HG03108 (cell line): Measurements from ENCODE around the gene UGT2B15.
A peak's percentile ranks its signal among the peaks of the same experiment; 100 is the strongest.
"Not testable (repeated sequence)": the region's sequence is repeated elsewhere in the genome, so short reads cannot be mapped to it uniquely, and the experiment has no call there.

Experiments
- ATAC-seq: cut with Tn5 transposase; IDR thresholded peaks from one replicate; pipeline ENCODE4 v1.9.1; 2021; ENCODE audit warnings: moderate library complexity; ENCODE audit not compliant: unreplicated experiment

Gene UGT2B15

DNA sequence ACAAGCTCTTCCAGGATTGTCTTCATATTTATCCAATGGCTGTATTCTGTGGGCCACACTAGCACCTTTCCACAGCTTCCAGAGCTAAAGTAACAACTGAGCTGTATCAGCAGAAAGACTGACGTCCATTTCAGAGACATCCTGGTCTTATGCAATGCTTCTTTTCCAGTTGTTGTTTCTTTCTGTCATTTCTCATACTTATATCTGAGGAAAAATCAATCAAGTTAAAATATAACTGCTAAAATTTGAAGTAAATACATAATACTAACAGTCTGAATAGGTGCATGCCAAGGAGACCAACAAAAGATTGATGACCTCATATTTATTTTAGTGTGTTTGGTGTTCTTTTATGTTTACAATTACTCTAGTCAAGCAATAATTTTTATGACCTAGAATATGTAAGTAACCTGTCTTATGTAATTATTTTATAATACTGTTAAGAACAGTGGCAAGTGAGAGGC is at the start of gene UGT2B15:
UGT2B15 (minus strand) TSS at position 174 of the 461 bp plus-strand sequence; CDS start at position 140, 34 bp downstream.
- ATAC-seq, result not testable (repeated sequence)

DNA sequence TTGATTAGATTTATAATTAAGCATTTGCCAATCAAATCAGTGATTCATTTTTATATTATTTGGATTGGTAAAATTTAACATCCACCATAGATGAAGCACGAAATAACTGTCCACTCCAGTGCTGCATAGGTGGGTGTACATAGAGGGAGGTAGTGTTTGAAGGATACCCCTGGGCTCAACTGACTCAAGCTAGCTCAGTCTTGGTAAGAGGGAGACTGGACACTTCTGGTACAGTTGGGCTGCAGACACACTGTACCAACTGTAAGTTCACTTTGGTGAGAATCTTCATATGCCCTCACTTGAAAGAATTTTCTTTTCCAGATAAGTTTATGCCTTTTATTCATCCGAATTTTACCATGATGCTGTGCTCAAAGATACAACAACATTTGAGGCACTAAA is 48.6 kb upstream of the UGT2B15 start:
- no peak for ATAC-seq

DNA sequence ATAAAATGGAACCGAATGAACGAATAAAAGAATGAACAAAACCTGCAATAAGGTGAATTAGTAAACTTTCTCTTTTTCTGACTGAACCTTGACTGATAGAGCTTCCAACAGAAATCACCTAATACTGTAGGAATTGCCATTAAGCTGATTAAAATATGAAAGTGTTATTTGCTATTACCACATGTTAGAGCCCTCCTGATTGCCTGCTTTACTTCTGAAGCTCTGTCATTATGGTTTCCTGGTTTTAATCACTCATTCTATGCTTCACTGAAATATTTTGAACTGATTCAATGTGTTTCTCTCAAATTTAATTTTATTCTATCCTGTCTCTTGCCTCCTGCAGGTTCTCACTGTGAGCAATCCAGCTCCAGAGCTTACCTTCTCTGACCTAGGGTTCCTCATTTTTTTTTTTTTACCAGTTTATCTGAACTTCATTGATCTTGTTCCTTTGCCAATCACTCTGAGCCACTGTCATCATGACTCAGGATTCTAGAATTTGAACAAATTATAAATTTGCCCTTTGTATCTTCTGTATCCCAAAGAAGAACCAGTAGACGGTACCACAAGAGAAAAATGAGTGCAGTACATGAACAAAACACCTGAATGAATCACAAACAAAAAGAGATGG is 48.1 kb upstream of the UGT2B15 start:
- ATAC-seq, result peak; percentile 32

DNA sequence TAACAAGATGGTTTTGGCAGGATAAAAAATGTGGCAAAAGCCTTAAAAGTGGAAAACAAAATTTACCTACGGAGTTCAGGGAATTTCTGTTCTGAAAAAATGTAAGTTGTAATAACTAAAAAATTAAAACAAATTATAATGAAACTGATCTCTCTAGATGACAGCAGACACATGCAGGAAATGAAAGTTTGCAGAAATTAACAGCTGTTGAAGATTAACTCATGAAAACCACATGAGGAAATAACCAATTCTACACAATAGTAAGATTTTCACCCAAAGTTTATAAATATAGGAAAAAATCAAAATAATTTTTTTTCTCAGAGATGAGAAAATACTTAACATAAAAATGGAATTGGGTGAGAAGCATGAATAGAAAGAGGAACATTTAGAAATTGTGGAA is 47.5 kb upstream of the UGT2B15 start:
- ATAC-seq, result peak; percentile 76

DNA sequence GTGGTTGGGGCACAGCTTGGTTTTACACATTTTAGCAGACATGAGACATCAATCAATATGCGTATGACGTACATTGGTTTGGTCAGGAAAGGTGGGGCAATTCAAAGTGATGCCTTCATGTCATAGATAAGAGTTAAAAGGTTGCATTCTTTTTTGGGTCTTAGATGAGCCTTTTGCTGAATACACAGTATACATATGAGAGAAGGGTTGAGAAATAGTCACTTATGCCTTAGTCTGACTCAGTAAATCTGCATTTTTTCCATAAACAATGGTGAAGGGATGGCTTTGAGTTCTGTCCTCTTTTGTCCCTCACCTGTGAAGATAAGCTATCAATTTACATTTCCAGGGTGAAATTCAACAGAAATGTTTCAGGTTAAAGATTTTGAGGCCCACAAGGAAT is 43.9 kb upstream of the UGT2B15 start:
- no peak for ATAC-seq

DNA sequence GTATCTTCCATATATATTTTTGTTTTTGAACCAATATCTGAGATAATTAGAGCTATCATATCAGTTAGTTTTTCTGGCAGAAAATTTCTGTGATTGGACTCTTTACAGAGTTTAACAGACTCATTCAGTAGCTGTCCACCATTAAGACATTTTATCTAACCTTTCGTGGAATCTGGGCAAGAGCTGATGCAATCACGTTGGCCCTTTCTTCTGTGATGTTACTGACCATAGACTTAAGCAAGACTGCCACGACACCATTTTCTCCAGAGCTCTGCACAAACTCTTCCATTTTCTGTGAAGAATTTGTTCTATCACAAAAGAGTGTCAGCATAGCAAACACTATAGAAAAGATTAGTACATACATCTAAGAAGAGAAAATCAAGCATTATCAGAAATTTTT is 41.8 kb upstream of the UGT2B15 start:
- no peak for ATAC-seq

DNA sequence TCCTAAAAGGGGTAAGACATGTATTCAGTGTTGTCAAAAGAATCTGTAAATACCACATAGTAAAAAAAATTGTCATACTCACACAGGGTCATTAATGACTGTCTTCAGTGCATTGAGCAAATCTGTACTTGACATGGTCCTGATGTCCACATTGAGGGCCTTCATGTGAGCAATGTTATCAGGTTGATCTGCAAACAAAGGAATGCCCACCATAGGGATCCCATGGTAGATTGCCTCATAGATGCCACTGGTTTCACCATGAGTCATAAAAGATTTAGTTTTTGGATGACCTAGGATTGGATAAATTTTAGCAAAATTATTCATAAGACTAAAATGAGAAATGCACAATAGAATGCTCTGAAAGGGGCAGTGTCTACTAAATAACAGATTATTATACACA is 38.1 kb upstream of the UGT2B15 start:
- ATAC-seq, result no peak

DNA sequence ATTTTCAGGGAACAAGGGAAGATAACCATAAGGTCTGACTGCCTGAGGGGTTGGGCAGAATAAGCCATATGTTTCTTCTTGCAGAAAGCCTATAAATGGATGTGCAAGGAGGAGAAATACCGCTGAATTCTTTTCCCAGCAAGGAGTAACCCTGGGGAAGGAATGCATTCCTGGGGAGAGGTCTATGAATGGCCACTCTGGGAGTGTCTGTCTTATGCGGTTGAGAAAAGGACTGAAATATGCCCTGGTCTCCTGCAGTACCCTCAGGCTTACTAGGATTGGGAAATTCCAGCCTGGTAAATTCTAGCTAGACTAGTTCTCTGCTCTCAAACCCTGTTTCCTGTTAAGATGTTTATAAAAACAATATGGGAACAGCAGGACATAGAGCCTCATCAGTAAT is 32.7 kb upstream of the UGT2B15 start:
- ATAC-seq, result not testable (repeated sequence)

DNA sequence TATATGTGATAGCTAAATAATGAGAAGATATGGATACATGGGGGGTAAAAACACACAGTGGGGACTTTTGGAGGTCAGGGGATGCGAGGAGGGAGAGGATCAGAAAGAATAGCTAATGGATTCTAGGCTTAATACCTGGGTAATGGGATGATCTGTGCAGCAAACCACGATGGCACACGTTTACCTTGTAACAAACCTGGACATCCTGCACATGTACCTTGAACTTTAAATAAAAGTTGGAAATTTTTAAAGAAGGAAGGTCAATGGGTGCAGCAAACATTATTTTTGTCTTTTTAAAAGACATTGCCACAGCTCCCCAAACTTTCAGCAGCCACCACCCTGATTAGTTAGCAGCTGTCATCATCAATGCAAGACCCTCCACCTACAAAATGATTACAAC is 29.7 kb upstream of the UGT2B15 start:
- no peak for ATAC-seq

DNA sequence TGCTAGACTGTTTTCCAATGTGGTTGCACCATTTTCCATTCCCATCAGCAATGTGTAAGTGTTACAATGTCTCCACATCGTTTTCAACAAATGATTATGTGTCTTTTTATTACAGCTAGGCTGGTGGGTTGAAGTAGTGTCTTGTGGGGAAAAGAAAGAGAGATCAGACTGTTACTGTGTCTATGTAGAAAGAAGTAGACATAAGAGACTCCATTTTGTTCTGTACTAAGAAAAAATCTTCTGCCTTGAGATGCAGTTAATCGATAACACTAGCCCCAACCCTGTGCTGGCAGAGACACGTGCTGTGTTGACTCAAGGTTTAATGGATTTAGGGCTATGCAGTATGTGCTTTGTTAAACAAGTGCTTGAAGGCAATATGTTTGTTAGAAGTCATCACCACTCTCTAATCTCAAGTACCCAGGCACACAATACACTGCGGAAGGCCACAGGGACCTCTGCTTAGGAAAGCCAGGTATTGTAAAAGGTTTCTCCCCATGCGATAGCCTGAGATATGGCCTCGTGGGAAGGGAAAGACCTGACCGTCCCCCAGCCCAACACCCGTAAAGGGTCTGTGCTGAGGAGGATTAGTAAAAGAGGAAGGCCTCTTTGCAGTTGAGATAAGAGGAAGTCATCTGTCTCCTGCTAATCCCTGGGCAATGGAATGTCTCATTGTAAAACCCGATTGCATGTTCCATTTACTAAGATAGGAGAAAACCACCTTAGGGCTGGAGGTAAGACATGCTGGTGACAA is 23.0 kb upstream of the UGT2B15 start:
- ATAC-seq, result no peak

DNA sequence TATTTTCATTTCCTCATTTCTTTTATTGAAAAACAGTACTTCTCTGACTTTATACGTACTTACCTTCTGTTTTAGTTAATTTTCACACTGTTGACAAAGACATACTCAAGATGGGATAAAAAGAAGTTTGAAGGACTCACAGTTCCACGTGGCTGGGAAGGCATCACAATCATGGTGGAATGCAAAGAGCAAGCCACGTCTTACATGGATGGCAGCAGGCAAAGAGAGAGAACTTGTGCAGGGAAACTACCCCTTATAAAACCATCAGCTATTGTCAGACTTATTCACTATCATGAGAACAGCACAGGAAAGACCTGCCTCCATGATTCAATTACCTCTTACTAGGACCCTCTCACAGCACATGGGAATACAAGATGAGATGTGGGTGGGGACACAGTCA is 20.7 kb upstream of the UGT2B15 start:
- ATAC-seq, result no peak

DNA sequence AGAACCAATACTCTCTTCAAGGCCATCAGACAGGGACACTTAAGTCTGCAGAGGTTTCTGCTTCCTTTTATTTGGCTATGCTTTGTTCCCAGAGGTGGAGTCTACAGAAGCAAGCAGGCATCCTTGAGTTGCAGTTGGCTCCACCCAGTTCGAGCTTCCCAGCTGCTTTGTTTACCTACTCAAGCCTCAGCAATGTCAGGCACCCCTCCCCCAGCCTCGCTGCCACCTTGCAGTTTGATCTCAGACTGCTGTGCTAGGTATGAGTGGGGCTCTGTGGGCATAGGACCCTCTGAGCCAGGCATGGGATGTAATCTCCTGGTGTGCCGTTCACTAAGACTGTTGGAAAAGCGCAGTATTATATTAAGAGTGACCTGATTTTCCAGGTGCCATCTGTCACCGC is 12.6 kb upstream of the UGT2B15 start:
- ATAC-seq, result no peak

DNA sequence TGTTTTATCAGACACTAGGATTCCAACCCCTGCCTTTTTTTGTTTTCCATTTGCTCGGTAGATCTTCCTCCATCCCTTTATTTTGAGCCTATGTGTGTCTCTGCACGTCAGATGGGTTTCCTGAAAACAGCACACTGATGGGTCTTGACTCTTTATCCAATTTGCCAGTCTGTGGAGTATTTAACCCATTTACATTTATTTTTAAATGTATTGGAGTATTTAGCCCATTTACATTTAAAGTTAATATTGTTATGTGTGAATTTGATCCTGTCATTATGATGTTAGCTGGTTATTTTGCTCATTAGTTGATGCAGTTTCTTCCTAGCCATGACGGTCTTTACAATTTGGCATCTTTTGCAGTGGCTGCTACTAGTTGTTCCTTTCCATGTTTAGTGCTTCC is 10.8 kb upstream of the UGT2B15 start:
- not testable (repeated sequence) for ATAC-seq

DNA sequence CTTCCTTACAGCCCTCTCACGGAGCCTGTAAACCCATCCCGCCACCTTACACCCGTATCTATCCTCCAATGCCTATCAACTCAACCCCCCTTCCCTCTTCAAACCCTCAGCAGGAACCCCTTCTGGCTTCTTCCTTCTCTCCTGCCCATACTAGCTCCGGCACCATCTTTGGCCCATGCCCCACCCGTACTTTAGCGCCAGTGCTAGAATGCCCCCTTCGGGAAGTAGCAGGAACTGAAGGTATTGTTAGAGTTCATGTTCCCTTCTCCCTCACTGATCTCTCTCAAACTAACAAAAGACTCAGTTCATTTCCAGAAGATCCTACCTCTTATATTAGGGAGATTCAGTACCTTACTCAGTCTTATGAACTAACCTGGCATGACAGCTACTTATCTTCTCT is 2.7 kb upstream of the UGT2B15 start:
- no peak for ATAC-seq

DNA sequence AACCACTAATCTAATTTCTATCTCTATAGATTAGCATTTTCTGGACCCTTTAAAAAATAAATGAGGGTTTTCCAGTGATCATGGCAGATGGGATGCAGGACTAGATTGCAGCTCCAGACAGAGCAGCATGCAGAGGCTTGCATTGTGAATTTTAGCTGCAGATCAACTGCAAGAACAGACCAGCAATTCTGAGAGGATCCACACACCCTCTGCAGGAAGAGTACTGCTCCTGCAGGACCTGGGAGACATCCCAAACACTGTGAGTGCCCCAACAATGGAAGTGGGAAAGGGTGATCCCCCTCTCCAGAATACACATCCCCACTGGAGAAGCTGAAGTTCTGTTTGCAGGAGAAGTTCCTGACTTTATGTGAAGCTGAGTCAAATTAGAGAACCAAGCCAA is 765 bp upstream of the UGT2B15 start:
- ATAC-seq, result not testable (repeated sequence)

DNA sequence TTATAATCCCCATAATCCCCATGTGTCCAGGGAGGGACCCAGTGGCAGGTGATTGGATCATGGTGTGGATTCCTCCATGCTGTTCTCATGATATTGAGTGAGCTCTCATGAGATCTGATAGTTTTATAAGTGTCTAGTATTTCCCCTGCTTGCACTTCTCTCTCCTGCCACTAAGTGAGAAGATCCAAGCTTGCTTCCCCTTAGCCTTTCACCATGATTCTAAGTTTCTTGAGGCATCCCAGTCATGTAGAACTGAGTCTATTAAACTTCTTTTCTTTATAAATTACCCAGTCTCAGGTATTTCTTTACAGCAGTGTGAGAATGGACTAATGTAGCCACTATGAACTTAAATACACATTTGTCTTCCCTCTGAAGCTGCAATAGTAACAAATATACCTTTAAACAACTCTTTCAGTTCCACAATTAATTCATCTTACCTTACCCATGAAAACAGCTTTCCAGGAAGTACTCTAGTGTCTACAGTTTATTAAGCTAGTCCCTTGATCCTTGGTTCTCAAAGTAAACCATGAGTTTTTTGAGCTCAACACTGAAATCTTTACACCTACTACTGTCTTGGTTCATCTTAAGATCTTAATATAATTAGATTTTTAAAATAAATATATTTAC is 1.8 kb downstream of the UGT2B15 start:
- not testable (repeated sequence) for ATAC-seq

DNA sequence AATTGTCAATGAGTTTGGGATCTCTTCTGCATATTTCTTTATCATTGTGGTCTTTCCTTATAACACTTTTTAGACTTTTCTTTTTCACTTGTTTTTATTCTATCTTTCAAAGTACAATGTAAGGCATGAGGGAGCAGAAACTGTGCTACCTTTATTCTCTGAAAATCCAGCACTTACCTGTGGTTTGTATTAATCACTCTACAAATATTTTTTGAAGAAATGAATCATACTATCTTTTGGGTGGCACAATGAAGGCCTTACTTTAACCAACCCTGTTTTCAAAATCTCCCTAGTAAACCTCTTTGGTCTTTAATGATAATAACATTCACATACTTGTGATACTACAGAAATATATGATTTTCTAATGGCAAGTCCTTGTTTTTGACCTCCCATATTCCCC is 2.9 kb downstream of the UGT2B15 start:
- ATAC-seq, result not testable (repeated sequence)

DNA sequence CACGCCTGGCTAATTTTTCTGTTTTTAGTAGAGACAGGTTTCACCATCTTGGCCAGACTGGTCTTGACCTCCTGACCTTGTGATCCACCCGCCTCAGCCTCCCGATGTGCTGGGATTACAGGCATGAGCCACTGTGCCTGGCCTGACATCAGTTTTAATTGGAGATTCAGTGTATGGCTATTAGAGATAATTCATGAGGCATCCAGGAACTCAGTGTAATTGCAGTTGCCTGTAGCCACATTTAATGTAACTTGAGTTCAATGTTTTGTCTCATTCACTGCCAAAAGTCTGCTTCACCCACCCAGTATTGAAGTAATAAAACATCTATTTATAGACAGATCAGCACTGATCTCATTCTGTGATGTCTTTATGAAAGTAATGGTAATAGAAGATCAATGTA is 5.7 kb downstream of the UGT2B15 start:
- not testable (repeated sequence) for ATAC-seq

DNA sequence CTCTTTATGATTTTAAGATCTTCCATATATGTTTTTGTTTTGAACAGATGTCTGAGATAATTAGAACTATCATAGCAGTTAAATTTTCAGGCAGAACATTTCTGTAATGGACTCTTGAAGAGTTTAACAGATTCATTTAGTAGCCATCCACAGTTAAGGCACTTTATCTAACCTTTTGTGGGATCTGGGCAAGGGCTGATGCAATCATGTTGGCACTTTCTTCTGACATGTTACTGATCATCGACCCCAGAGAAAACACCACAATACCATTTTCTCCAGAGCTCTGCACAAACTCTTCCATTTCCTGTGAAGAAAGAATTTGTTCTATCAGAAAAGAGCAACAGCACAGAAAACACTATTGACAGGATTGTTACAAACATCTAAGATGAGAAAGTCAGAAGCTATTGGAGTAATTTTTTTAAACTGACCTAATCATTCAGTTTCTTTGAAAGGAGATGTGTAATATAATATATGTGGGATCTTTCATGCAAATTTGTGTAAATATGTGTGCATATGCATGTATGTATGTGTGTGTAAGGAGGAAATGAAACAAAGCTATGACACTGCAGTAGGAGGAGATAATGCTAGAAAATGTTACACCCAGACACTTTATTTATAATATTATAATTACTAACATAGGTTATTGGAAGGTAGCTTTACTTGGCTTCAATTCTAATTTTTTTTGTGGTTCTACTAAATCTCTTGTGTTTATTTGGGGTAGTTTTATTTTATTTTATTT is 7.4 kb downstream of the UGT2B15 start:
- ATAC-seq, result not testable (repeated sequence)

DNA sequence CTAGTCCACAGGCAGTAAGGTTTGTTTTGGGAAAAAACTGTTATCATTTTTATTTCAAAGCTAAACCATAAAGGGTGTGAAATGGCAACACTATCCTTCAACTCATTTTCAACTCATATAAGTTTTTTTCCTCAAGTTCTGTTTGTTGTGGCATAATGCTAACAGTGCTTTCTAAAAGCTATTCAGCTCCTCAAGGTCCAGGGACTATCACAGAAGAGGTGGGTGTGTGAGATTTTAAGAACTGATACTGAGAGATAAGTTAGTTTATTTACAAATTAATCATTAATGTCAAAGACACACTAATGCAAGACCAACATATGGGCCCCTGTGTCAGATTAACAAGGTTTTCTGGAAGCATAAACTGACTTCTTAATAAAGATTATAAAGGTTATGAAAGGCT is 11.8 kb downstream of the UGT2B15 start:
- ATAC-seq, result no peak

DNA sequence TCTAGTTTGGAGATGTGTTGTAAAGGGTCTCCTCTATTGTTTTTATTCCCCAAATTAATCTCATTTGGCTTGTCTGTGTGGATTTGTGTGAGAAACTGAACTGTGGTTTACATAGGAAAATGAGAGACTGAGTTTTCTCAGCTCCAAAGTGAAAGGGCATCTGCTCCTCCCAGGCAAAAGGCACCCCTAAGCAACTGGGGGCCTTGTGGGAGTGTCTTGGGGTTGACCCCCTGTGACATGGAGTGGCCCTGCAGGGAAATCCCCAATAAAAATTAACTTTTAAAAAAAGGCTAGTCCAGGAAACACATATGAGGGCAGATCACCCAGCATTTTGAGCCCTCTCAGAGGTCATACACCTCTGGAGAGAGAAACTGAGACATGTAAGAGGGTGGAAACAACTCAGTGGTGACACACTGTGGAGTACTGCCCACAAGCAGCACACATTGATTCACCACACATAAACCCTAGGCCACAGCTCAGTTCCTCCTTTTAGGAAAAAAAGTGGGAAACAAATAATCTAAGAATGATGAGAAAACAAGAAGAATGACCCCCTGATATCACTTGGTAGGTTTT is 13.3 kb downstream of the UGT2B15 start:
- ATAC-seq, result peak; percentile 80
